GM23248 (cell line): ENCODE results near the gene GET3. TPM values are rescaled to one million over a fixed set of nuclear protein-coding genes. Genes with fewer than 3 reads are reported as not detected.

Source experiments
- DNase-seq: peaks from one replicate; pipeline ENCODE4 v3.0.0-alpha.2; 2015
- H2AFZ ChIP-seq: fragments of 200-600 bp; sonication (generic); 2 replicates; pipeline ENCODE4 v1.6.1; 2016; ENCODE audit warnings: antibody characterized with exemption
- H3F3A ChIP-seq: fragments of 200-600 bp; sonication (generic); 2 replicates; pipeline ENCODE4 v1.6.1; 2016; ENCODE audit warnings: mild to moderate bottlenecking, antibody characterized with exemption, mixed run types; ENCODE audit not compliant: insufficient read depth
- H3K27ac ChIP-seq: fragments of 200-600 bp; sonication (generic); 2 replicates; pipeline ENCODE4 v1.5.1; 2016; ENCODE audit warnings: mild to moderate bottlenecking
- H3K27me3 ChIP-seq: fragments of 200-600 bp; sonication (generic); replicated peaks from 2 replicates; pipeline ENCODE4 v1.6.1; 2016; ENCODE audit warnings: mild to moderate bottlenecking; ENCODE audit not compliant: insufficient read depth
- H3K36me3 ChIP-seq: fragments of 200-600 bp; sonication (generic); 2 replicates; pipeline ENCODE4 v1.6.1; 2016; ENCODE audit warnings: low read depth, mild to moderate bottlenecking
- H3K4me1 ChIP-seq: fragments of 200-600 bp; sonication (generic); 2 replicates; pipeline ENCODE4 v1.6.1; 2016; ENCODE audit warnings: mild to moderate bottlenecking; ENCODE audit not compliant: insufficient read depth
- H3K4me2 ChIP-seq: fragments of 200-600 bp; sonication (generic); one replicate; pipeline ENCODE4 v1.6.1; 2016; ENCODE audit warnings: mild to moderate bottlenecking; ENCODE audit not compliant: unreplicated experiment
- H3K4me3 ChIP-seq: fragments of 200-600 bp; sonication (generic); 2 replicates; pipeline ENCODE4 v1.5.1; 2016; ENCODE audit warnings: mild to moderate bottlenecking
- H3K79me2 ChIP-seq: fragments of 200-600 bp; sonication (generic); 2 replicates; pipeline ENCODE4 v1.6.1; 2016; ENCODE audit warnings: mild to moderate bottlenecking; ENCODE audit not compliant: insufficient read depth
- H3K9ac ChIP-seq: fragments of 200-600 bp; sonication (generic); 2 replicates; pipeline ENCODE4 v1.6.1; 2016; ENCODE audit warnings: mild to moderate bottlenecking
- H3K9me2 ChIP-seq: fragments of 200-600 bp; sonication (generic); 2 replicates; pipeline ENCODE4 v1.6.1; 2016; ENCODE audit warnings: mixed run types, mild to moderate bottlenecking, moderate library complexity; ENCODE audit not compliant: insufficient read depth
- H3K9me3 ChIP-seq: fragments of 200-600 bp; sonication (generic); one replicate; pipeline ENCODE4 v1.6.1; 2017; ENCODE audit warnings: low read depth
- H4K20me1 ChIP-seq: fragments of 200-600 bp; sonication (generic); 2 replicates; pipeline ENCODE4 v1.6.0; 2016; ENCODE audit not compliant: insufficient read depth
- EZH2 ChIP-seq: fragments of 200-600 bp; sonication (generic); IDR thresholded peaks from 2 replicates; pipeline ENCODE4 v1.6.1; 2018; ENCODE audit warnings: antibody characterized with exemption, mild to moderate bottlenecking; ENCODE audit not compliant: insufficient read depth, poor library complexity, severe bottlenecking
- EZH2phosphoT487 ChIP-seq: fragments of 200-600 bp; sonication (generic); IDR thresholded peaks from 2 replicates; pipeline ENCODE4 v1.6.1; 2018; ENCODE audit warnings: antibody characterized with exemption, moderate library complexity, mild to moderate bottlenecking, low read depth; ENCODE audit not compliant: insufficient read depth
- WGBS, 2 experiments: methylation state at CpG; one replicate each; pipeline ENCODE4 v1.1.6; 2015 to 2017; ENCODE audit warnings: low lambda C conversion rate in 2 of 2, low coverage in 1 of 2; ENCODE audit errors: missing lambda C conversion rate in 2 of 2; 5-methylcytosine and 5-hydroxymethylcytosine counted together
- in situ Hi-C: fragments of 300-500 bp; cut with MboI; formaldehyde crosslinking; loops from 2 replicates; pipeline ENCODE4 v1.15.0; 2020
- polyA plus RNA-seq: library from polyadenylated mRNA; unstranded; fragments of >200 nt; fragmentation: Nextera tagmentation; extraction: Ambion mirVana; gene quantifications from 2 replicates; pipeline ENCODE4 v1.2.1, GENCODE V29; 2016
- total RNA-seq: library from RNA; depleted of rRNA; stranded (reverse); fragments of >200 nt; shearing (Covaris generic); gene quantifications from 2 replicates; pipeline ENCODE4 v1.2.3, GENCODE V29; 2014

The GET3 gene
- total and polyA plus RNA-seq, 2 experiments from 2014 or later, result 106 to 110 TPM

GRCh38 chr19:12754465-12755196, 17.3 kb downstream of the GET3 start:
- Histone ChIP-seq H3K27ac (no peak overlapping the region), H3K4me1 (0 out of 2 replicates have a peak, but pooled peaks cover 4% of the 10 kb centered on the region), H3K79me2 (no peaks in the 10 kb centered on the region), H3K9ac (no peak overlapping the region), H3K27me3 (0 out of 2 replicates have a peak, but pooled peaks cover 5% of the 10 kb centered on the region), H3K9me3 (no peaks in the 10 kb centered on the region), H3F3A (peaks cover 12% of the 10 kb centered on the region), H3K4me2 (no peak overlapping the region), H3K9me2 (no peaks in the 10 kb centered on the region), H3K4me3 (no peak overlapping the region), H2AFZ (no peak overlapping the region), H3K36me3 (no peaks in the 10 kb centered on the region), H4K20me1 (no peaks in the 10 kb centered on the region)
- TF ChIP-seq EZH2phosphoT487 (no peak), EZH2 (no peak)
- in situ Hi-C loops, result no loop called here
- no peak for DNase-seq
- 74 to 75% methylated on average over 47 to 50 of the region's 50 CpGs for WGBS, 2 experiments

DNA sequence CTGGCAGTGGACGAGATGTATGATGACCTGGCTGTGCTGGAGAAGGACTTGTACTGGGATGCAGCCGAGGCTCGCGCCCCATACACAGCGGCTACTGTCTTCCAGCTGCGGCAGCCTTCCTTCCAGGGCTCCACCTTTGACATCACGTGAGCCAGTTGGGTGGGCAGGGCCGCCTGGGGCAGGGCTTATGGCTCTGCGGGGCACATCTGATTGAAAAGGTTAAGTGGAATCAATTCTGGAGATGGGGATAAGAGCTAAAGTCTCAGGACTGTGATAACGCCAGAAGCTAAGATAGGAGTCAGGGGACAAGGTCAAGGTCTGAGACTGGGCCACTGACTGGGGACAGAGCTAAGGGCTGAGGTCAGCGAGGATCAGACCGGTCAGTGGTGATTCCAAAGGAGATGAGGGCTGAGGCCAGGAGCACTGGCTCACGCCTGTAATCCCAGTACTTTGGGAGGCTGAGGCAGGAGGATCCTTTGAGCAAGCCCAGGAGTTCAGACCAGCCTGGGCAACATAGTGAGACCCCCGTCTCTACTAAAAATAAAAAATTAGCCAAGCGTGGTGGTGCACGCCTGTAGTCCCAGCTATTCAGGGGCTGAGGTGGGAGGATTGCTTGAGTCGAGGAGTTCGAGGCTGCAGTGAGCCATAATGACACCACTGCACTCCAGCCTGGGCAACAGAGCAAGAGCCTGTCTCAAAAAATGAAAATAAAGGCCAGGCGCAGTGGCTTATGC, 19.0 kb downstream of the GET3 start:
- Histone ChIP-seq H3K79me2 (no peaks in the 10 kb centered on the region), H3K4me3 (no peak overlapping the region), H3K9me3 (no peaks in the 10 kb centered on the region), H3K9ac (no peak overlapping the region), H3K4me1 (no peaks in the 10 kb centered on the region), H3K9me2 (no peaks in the 10 kb centered on the region), H3K27me3 (0 out of 2 replicates have a peak, but pooled peaks cover 1% of the 10 kb centered on the region), H2AFZ (no peak overlapping the region), H3K4me2 (no peak overlapping the region), H3K27ac (no peak overlapping the region), H4K20me1 (no peaks in the 10 kb centered on the region), H3K36me3 (no peaks in the 10 kb centered on the region), H3F3A (peaks cover 12% of the 10 kb centered on the region)
- 79 to 82% methylated on average over 19 of the region's 19 CpGs for WGBS, 2 experiments
- in situ Hi-C loops, result no loop called here
- no peak for DNase-seq
- TF ChIP-seq EZH2phosphoT487, result no peak
- TF ChIP-seq EZH2, result no peak

DNA sequence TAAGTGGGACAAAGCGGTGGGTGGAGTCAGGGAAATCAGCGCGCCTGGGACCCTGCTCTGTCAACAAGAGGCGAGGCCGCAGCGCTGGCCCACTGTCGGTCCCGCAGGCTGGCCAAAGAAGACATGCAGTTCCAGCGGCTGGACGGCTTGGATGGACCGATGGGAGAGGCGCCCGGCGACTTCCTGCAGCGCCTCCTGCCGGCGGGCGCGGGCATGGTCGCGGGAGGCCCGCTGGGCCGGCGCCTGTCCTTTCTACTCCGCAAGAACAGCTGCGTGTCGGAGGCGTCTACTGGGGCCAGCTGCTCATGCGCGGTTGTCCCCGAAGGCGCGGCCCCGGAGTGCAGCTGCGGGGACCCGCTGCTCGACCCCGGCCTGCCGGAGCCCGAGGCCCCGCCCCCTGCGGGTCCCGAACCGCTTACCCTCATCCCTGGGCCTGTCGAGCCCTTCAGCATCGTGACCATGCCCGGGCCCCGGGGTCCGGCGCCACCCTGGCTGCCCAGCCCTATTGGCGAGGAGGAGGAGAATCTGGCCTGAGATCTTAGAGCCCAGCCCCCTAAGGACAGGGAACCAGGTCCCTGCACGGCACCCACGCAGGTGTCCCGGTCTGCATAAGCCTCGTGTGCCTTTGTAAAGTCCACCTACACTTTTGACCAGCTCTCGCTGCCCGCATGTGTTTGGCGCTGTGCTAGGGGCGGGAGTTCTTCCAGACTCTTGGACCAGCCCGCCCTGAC, 20.4 kb downstream of the GET3 start:
- H3K4me1 ChIP-seq, result no peaks in the 10 kb centered on the region
- H3K9ac ChIP-seq, result peak overlapping the region; percentile 64
- peaks cover 12% of the 10 kb centered on the region for H3F3A ChIP-seq
- no peaks in the 10 kb centered on the region for H3K9me3 ChIP-seq
- H2AFZ ChIP-seq, result peak overlapping the region; percentile 79
- 6 to 7% methylated on average over 58 to 60 of the region's 60 CpGs for WGBS, 2 experiments
- H3K79me2 ChIP-seq, result no peaks in the 10 kb centered on the region
- DNase-seq, result peak; percentile 87
- no peaks in the 10 kb centered on the region for H3K36me3 ChIP-seq
- no peaks in the 10 kb centered on the region for H3K9me2 ChIP-seq
- H3K4me3 ChIP-seq, result peak overlapping the region; percentile 65
- H4K20me1 ChIP-seq, result no peaks in the 10 kb centered on the region
- H3K27me3 ChIP-seq, result no peaks in the 10 kb centered on the region
- TF ChIP-seq EZH2 (no peak), EZH2phosphoT487 (no peak)
- in situ Hi-C loops, result no loop called here
- H3K27ac ChIP-seq, result no peak overlapping the region
- H3K4me2 ChIP-seq, result peak overlapping the region; percentile 70

- in situ Hi-C loops, result no loop called here
- Histone ChIP-seq H3K27ac (no peak overlapping the region), H4K20me1 (no peaks in the 10 kb centered on the region), H3K4me3 (no peak overlapping the region), H3K36me3 (no peaks in the 10 kb centered on the region), H2AFZ (no peak overlapping the region), H3K4me1 (no peaks in the 10 kb centered on the region), H3F3A (peaks cover 12% of the 10 kb centered on the region), H3K9me2 (no peaks in the 10 kb centered on the region), H3K79me2 (no peaks in the 10 kb centered on the region), H3K9ac (no peak overlapping the region), H3K27me3 (no peaks in the 10 kb centered on the region), H3K4me2 (no peak overlapping the region), H3K9me3 (no peaks in the 10 kb centered on the region)
- 91 to 94% methylated on average over 6 of the region's 6 CpGs for WGBS, 2 experiments
- no peak for TF ChIP-seq EZH2phosphoT487
- TF ChIP-seq EZH2, result no peak
- no peak for DNase-seq
Measured at GRCh38 chr19:12759686-12760085, 22.4 kb downstream of the GET3 start.
